ENCODE data around the gene AKT2. TPM values are rescaled to one million over a fixed set of nuclear protein-coding genes. Genes with fewer than 3 reads are reported as not detected.

AKT2 gene
- polyA plus RNA-seq, 1 donor from 2014 or later: 131 TPM

GRCh38 chr19:40280608-40281221 lies 4.4 kb downstream of the AKT2 start:
- Histone ChIP-seq H2AFZ (ENCODE audit: low read depth, low read length) (no peak overlapping the region), H3K36me3 (ENCODE audit: insufficient read depth, low read length) (no peaks in the 10 kb centered on the region), H3K9ac (ENCODE audit: low read length) (no peak overlapping the region), H3K27me3 (ENCODE audit: insufficient read depth, low read depth, low read length) (no peaks in the 10 kb centered on the region), H4K20me1 (ENCODE audit: insufficient read depth) (no peaks in the 10 kb centered on the region), H3K27ac (ENCODE audit: low read length) (no peak overlapping the region), H3F3A (ENCODE audit: insufficient read depth, low read length, poor library complexity, severe bottlenecking) (no peaks in the 10 kb centered on the region), H3K9me2 (ENCODE audit: insufficient read depth, low read length) (no peaks in the 10 kb centered on the region), H3K79me2 (replicated peaks; ENCODE audit: insufficient read depth, low read length) (peaks cover 38% of the 10 kb centered on the region), H3K4me2 (ENCODE audit: low read length) (no peak overlapping the region), H3K4me3 (ENCODE audit: low read length) (no peak overlapping the region), H3K9me3 (ENCODE audit: low read length) (no peaks in the 10 kb centered on the region)
- TF ChIP-seq MXI1 (conservative IDR thresholded peaks at IDR 0.05; ENCODE audit: poor library complexity, severe bottlenecking) (no peak), EZH2 (IDR thresholded peaks at IDR 0.05; ENCODE audit: borderline replicate concordance, insufficient read depth, low read length, poor library complexity, severe bottlenecking) (no peak), RAD21 (conservative IDR thresholded peaks at IDR 0.05) (no peak), SMC3 (conservative IDR thresholded peaks at IDR 0.05; ENCODE audit: poor library complexity) (no peak), TAF1 (IDR thresholded peaks at IDR 0.05; ENCODE audit: low read depth) (no peak), EP300 (conservative IDR thresholded peaks at IDR 0.05; ENCODE audit: poor library complexity, severe bottlenecking) (no peak), POLR2AphosphoS5 (IDR thresholded peaks at IDR 0.05) (no peak)
- TF ChIP-seq, protein P1, sequence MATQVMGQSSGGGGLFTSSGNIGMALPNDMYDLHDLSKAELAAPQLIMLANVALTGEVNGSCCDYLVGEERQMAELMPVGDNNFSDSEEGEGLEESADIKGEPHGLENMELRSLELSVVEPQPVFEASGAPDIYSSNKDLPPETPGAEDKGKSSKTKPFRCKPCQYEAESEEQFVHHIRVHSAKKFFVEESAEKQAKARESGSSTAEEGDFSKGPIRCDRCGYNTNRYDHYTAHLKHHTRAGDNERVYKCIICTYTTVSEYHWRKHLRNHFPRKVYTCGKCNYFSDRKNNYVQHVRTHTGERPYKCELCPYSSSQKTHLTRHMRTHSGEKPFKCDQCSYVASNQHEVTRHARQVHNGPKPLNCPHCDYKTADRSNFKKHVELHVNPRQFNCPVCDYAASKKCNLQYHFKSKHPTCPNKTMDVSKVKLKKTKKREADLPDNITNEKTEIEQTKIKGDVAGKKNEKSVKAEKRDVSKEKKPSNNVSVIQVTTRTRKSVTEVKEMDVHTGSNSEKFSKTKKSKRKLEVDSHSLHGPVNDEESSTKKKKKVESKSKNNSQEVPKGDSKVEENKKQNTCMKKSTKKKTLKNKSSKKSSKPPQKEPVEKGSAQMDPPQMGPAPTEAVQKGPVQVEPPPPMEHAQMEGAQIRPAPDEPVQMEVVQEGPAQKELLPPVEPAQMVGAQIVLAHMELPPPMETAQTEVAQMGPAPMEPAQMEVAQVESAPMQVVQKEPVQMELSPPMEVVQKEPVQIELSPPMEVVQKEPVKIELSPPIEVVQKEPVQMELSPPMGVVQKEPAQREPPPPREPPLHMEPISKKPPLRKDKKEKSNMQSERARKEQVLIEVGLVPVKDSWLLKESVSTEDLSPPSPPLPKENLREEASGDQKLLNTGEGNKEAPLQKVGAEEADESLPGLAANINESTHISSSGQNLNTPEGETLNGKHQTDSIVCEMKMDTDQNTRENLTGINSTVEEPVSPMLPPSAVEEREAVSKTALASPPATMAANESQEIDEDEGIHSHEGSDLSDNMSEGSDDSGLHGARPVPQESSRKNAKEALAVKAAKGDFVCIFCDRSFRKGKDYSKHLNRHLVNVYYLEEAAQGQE (IDR thresholded peaks at IDR 0.05; ENCODE audit: borderline replicate concordance): no peak
- TF ChIP-seq, protein P2, sequence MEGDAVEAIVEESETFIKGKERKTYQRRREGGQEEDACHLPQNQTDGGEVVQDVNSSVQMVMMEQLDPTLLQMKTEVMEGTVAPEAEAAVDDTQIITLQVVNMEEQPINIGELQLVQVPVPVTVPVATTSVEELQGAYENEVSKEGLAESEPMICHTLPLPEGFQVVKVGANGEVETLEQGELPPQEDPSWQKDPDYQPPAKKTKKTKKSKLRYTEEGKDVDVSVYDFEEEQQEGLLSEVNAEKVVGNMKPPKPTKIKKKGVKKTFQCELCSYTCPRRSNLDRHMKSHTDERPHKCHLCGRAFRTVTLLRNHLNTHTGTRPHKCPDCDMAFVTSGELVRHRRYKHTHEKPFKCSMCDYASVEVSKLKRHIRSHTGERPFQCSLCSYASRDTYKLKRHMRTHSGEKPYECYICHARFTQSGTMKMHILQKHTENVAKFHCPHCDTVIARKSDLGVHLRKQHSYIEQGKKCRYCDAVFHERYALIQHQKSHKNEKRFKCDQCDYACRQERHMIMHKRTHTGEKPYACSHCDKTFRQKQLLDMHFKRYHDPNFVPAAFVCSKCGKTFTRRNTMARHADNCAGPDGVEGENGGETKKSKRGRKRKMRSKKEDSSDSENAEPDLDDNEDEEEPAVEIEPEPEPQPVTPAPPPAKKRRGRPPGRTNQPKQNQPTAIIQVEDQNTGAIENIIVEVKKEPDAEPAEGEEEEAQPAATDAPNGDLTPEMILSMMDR (IDR thresholded peaks at IDR 0.05; ENCODE audit: poor library complexity, severe bottlenecking): no peak

DNA sequence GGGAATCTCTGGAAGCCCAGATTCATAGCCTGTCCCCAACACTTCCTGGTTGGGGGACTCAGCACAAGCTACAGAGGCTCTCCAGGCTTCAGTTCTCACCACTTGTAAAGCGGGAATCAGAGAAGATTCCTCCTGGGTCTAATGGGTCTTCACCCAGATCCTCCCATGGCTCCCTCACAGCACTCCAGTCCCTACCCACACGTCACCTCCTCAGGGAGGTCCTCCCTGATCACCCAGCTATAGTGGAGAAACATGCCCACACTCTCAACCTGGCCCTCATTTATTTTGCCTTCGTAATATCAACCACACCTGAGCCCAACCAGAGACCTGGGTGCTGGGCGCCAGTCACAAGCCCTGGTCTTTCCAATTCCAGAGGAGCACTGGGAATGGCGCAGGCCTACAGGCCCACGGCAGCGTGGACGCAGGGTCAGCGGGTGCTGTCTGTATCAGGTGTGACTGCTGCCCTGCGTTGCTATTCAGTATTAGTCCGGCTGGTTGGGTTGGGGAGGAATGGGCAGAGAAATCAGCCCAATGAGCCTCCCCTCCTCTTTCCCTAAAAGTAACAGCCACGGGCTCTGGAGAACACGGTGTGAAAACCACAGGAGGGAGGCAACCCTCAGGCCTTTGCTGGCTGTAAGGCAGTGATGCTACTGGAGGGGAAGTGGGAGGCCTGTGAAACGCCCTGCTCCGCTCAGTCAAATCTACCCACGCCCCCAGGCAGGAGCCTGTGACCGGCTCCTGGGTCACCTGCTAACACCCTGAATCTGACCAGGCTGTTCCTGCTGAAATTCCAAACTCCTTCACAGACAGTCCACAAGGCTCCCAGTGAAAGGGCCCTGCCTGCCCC lies 5.2 kb downstream of the AKT2 start:
- Histone ChIP-seq H3K9me2 (ENCODE audit: insufficient read depth, low read length) (no peaks in the 10 kb centered on the region), H3K79me2 (replicated peaks; ENCODE audit: insufficient read depth, low read length) (peaks cover 38% of the 10 kb centered on the region), H3K4me2 (ENCODE audit: low read length) (no peak overlapping the region), H3K9ac (ENCODE audit: low read length) (no peak overlapping the region), H3K27me3 (ENCODE audit: insufficient read depth, low read depth, low read length) (no peaks in the 10 kb centered on the region), H4K20me1 (ENCODE audit: insufficient read depth) (no peaks in the 10 kb centered on the region), H3K36me3 (ENCODE audit: insufficient read depth, low read length) (no peaks in the 10 kb centered on the region), H2AFZ (ENCODE audit: low read depth, low read length) (no peak overlapping the region), H3K27ac (ENCODE audit: low read length) (no peak overlapping the region), H3K4me3 (ENCODE audit: low read length) (no peak overlapping the region), H3F3A (ENCODE audit: insufficient read depth, low read length, poor library complexity, severe bottlenecking) (no peaks in the 10 kb centered on the region), H3K9me3 (ENCODE audit: low read length) (no peaks in the 10 kb centered on the region)
- TF ChIP-seq MXI1 (conservative IDR thresholded peaks at IDR 0.05; ENCODE audit: poor library complexity, severe bottlenecking): no peak
- no peak for TF ChIP-seq EP300 (conservative IDR thresholded peaks at IDR 0.05; ENCODE audit: poor library complexity, severe bottlenecking)
- no peak for TF ChIP-seq SMC3 (conservative IDR thresholded peaks at IDR 0.05; ENCODE audit: poor library complexity)
- no peak for TF ChIP-seq TAF1 (IDR thresholded peaks at IDR 0.05; ENCODE audit: low read depth)
- no peak for TF ChIP-seq POLR2AphosphoS5 (IDR thresholded peaks at IDR 0.05)
- no peak for TF ChIP-seq EZH2 (IDR thresholded peaks at IDR 0.05; ENCODE audit: borderline replicate concordance, insufficient read depth, low read length, poor library complexity, severe bottlenecking)
- TF ChIP-seq, protein P1 (IDR thresholded peaks at IDR 0.05; ENCODE audit: borderline replicate concordance): no peak
- TF ChIP-seq, protein P2 (IDR thresholded peaks at IDR 0.05; ENCODE audit: poor library complexity, severe bottlenecking): no peak
- TF ChIP-seq RAD21 (conservative IDR thresholded peaks at IDR 0.05): no peak

Data from neural cell (in vitro differentiated cells).